Hematopoietic multipotent progenitor cell treated with erythropoietin and hydrocortisone succinate and interleukin-3 and kit ligand, for 8 days (in vitro differentiated cells): ENCODE measurements around the gene PRICKLE2.

ENCODE experiments used
- DNase-seq: peaks from one replicate; pipeline ENCODE4 v3.0.0-alpha.2; 2015

Gene PRICKLE2

DNA sequence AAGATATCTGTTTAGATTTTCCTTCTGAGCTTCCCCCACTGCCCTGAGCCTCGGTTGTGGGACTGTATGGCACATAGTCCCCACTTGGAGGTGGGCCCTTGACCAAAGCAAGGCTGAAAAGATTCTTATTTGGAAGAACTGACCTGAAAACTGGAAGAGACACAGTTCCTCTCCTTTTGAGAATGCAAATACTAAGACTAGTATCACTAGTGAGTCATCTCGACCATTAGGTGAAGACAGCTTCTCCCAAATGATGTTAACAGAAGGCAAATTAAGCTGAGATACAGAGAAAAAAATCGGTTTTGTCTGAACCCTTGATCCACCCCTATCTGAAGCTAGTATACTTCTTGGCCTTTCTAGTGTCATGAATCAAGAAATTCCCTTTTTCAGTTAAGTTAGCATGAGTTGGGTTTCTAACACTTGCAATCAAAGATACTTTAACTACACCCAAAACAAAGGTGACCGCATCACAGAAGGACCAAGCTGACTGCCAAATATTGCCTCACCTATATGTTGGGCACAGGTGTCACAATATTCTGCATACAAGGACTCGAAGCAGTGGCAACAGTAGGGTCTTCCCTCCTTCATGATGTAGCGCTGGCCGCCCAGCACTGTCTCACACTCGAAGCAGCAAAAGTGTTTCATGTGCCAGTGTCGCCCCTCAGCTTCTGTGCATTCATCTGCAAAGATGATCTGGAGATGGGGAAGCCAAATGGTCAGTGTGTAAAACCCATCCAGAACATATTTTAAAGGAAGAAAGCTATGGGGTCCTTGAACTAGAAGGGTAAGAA is 72.4 kb downstream of the PRICKLE2 start:
- no peak for DNase-seq

DNA sequence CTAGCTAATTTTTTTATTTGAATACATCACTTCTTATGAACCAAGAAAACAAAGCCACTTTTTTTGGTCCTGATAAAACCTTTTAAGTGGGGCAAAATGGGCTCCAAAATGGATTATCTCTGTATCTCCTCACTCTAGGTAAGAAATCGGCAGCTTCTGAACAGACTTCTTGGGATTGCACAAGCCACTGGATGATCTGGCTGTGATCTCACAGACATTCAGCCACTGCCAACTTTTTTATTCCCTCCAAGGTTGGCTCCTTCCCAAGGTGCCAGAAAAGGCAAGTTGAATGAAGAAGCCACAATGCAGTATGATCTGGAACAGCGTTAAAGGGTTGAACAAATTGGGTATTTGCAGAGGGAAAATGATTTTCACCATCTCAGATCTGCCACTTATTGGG is 73.2 kb downstream of the PRICKLE2 start:
- DNase-seq: no peak

DNA sequence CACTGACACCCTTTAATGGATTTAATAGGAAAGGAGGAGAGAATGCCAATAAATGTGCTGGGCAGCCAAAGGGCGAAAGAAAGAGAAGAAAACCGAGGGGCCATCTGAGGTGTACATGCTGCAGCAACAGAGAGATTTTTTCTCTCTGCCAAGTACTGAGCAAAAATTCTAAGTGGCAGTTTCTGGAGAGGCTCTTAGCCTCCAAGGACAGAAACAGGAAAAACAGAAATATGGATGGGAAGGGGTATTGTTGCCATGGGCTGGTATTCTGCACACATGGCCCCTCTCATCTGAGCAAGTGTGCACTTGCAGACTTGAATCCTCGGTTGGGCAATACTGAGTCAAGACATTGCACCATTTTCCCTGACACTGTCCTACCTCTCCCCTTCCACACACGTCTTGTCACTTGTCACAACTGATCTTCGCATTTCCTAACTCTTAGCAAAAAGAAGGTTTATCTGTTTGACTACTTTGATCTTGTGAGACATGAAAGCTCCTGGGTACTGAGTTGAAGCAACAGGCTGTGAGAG is 73.9 kb downstream of the PRICKLE2 start:
- no peak for DNase-seq

DNA sequence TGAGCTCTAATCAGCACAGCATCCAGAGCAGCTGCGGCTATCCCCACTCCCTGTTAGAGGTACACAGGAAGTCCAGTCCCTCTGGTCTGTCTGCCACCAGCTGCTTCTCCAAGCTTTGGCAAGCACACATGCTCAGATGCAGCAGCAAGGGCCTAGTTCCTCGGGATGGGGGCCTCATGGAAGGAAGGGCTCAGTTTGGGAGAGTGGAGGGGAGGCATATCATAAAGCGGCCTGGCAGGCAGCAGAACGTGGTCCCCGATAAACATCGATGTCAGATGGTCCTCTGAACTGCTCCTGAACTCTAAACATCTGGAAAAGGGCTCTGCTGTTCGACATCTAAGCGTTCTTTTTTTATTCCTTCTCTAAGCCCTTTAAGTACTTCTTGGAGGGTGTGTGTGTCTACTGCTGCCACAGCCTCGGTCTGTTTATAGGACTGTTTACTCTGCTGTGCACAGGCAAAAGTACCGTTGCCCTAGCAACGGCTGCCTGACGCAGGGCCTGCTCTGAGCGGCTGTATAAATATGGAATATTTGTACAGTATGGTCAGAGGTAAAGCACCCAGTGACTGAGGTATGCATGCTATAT is 74.6 kb downstream of the PRICKLE2 start:
- DNase-seq: no peak

DNA sequence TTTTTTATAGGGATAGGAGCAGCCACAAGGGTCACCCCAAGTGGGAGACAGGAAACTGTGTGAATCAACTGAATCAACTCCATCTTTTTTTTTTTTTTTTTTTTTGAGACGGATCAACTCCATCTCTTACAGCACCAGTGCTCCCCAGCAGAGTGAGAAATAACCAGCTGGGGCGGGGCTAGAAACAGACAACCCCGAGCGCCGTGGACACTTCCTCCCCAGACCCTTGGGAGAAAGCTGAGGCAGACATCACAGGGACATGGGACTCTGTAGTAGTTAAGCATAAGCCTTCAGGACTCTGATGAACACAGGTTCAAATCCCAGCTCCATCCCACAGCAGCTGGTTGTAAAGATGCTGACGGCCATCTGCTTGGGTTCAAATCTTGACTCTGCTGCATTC is 75.4 kb downstream of the PRICKLE2 start:
- DNase-seq: no peak

DNA sequence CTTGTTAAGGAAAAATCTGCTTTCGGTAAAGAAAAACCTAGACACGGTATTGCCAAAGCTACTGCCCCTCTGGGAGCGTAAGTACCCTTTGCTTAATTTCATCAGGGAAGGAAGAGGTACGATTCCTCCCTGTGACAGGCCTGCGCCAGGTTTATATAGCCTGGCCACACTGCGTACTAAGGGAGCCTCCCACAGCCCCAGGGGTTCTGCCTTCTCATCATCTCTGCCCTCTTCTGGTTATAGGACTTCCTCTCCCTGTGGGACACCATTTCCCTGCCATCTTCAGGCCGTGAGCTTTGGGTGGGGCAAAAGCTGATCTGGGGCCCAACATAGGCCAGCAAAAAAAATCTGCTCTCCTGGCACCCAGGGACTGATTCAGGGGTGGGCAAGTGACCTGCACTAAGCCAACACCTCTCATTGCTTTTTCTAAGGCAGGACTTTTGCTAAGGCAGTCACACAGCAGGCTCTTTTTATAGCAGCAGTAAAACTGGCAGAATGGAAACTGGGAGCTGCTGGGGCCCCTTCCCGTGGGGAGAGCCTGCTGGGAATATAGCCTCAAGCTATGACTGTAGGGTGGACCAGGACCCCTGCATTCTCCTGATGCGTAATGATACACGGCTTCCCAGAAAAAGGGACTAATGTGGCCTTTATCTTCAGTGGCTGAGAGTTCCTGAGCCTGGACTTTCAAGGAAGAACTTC is 76.2 kb downstream of the PRICKLE2 start:
- no peak for DNase-seq

DNA sequence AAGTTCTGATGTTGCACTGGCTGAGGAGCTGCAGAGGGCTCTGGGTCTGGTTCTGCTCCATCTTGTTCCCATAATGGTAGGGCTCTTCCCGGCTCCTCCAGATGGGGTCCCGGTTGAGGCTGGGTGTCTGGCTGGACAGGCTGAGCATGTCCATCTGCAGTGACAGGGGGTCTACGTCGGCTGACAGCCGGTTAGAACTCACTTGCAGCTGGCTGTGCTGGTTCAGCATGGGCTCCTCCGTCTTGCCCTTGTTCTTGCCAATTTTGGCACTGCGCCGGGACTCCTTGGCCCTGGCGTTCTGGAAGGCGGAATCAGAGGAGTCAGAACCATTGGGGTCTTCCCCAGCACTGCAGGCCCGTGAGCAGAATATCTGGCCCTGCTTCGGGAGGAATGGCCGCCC is 78.1 kb downstream of the PRICKLE2 start:
- DNase-seq: no peak

DNA sequence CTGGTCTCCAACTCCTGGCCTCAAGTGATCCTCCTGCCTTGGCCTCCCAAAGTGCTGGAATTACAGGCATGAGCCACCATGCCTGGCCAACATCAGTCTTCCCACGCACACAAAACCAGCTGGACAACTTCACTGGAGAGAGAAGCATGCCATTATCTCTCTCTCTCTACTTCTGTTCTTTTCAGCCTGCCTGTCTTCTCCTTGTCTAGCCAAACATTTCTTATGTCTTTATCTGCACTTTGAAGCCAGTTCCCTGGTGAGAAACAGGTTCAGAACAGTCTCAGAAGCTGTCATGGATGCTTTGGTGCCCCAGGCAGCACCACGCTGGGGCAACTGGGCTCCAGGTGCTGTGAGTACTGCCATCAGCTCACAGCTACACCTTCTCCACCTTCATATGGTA is 79.8 kb downstream of the PRICKLE2 start:
- no peak for DNase-seq

DNA sequence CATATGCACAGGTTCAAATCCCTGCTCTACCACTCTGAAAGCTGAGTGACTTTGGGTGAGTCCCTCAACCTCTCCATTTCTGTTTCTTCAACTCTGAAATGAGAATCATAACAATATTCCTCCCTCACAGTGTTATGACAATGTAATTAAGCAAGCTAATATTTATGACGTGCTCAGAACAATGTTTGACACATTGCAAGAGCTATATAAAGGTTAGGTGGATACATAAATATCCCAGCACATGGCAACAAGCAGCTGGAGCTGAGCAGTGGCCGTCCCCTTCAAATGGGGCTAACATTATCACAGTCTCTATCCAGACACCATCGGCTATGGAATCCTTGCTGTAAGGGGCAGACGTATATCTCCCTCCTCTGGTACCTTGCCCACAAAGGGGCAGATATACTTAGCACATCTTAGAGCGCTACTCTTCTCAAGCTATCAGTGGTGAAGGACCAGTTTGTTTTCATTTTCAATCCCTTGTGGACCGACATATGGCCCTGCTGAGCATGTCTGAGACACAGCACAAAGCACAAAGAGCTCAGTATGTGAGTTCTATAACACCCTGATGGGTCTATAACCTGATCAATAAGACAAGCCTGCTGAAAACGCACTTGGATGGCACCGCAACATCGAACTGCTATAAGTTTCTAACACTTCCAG is 80.9 kb downstream of the PRICKLE2 start:
- DNase-seq: no peak

DNA sequence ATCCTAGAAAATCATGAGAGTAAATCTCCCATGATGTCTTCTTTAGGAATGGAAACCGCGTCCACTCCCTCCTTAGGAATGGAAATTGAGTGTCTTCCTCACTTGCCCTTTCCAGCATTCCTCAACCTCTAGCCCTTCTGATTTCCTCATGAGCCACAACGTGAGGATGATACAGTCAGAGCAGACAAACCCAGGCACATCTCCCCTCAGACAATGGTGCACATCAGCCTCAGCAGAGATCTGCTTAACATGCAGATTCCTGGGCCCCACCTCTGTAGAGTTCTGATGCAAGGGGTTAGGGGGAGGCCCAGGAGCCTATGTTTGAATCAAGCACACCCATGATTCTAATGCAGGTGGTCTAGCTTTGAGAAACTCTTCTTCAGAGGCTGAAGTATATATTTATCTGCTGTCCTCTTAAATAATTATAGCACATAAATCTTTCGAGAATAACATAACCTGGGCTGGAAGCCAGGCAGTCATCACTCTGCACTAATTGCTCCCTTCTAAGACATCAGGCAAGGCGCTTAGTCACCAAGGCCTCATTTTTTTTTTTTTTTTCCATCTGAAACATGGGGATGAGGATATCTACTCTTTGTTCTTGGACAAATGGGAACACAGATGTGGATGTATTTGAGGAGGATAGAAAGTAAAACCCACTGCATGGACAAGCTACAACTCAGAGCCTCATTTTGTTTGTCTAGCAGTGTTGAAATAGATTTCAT is 81.7 kb downstream of the PRICKLE2 start:
- DNase-seq: no peak

DNA sequence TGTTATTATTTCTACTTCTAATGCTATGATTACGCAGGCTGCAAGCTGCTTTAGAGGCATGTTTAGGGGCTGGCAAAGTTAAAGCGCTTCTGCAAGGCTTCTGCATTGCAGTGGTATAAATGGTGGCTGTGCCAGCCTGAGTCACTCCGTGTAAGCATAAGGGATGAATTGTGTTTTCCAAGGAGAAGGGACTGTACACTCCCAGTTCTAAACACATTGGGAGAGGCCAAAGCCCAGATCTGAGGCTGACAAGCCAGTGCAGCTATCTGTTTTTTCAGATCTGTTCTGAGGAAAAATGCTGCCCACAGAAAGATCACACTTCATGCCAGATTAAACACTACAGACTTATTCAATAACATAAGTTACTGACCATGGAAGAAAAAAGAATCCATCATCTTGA is 83.8 kb downstream of the PRICKLE2 start:
- DNase-seq: no peak

DNA sequence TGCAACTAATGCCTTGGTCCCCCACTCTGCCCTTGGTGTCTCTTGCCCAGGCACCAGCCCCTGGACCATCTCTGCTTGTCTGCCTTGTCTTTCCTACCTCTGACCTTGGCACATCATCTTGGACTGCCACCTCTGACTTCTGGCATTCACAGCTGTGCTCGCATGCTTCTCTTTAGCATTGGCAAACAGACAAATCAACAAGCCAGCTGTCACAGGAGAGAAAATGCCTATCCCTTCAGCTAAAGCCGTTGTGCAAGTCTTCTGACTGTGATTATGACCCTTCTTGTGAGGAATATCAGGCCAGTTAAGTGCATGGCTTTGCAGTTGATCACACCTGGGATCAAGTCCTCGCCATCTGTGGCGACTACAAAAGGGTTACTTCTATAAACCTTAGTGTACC is 84.6 kb downstream of the PRICKLE2 start:
- no peak for DNase-seq

DNA sequence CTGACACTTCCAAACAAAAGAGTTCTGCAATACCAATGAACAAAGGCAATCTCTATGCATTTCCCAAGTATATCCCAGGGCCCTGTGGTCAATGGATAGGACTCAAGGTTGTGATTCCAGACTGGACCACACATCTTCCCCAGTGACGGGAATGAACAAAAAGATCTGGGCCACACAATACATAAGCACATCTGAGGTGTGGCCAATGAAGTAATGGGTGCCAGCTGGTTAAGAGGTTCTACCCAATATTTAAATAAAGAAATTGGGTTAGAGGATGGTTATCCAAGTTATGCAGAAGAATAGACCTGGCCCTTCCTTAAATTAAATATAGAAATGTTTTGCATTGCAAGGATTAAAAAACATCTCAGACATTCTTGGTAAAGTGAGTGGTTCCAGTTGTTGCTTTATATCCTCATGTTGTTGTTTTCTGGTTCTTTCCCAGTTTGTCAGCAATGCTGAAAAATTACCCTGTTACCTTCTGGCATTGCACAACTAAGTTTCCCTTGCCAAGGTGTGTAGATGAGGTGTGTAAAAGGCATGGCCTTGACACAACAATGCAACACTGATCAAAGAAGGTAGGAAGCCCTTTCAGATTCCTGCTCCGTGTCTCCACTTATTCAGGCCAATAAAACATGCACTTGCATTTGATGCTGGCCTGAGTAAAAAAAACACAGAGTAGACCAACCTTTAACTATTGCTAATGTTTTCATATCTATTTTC is 86.5 kb downstream of the PRICKLE2 start:
- no peak for DNase-seq

DNA sequence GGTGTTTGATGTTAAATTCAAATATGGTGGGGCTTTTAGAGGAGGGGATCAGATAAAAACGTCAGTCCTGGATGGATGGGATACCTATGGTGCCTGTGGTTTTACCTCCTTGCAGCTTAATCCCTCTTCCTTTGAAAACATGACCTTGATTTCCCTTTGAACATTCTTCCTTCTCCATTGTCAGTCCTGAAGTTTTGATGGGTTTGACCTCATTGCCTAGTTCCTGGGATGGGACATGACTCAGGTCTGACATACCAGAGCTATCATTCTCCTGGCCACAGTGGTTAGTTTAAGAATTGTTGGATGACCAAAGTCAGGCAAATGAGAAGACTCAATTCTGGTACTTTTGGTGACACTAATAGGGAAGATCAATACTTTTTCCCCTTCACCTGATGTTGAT is 87.2 kb downstream of the PRICKLE2 start:
- no peak for DNase-seq

DNA sequence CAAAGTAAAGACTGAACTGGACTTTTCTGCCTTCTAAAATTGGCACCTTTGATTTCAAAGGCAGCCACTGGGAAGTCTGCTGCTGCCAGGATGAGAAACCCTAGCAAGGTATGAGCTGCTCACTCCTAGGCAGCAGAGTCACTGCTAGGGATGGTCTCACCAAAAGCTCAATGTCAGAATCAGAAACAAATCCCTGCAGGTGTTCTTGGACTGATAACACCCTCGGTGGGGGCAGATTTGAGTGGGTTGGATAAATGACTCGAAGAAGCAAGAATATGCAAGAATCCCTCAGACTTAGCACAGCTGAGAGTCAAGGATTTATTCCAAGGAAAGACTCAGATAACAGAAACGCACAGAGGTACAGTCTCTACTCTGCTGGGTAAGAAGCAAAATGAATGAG is 90.4 kb downstream of the PRICKLE2 start:
- DNase-seq: no peak

DNA sequence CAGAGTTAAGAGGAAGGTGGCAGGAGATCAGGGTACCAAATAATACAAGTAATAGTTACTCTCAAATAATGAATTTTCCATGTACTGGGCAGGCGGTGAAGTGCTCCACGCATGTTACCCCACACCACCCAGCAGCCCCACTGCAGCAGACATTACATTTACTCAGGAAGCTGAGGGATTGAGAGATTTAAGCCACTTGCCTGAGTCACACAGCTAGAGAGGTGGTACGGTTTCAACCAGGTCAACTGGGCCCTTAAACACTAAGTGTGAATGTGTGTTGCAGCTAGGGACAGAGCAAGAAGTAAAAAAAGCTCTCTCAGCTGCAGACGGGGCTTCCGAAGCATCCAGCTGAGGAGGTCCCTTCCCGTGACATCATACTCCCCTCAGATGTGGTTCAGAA is 91.3 kb downstream of the PRICKLE2 start:
- DNase-seq: no peak

DNA sequence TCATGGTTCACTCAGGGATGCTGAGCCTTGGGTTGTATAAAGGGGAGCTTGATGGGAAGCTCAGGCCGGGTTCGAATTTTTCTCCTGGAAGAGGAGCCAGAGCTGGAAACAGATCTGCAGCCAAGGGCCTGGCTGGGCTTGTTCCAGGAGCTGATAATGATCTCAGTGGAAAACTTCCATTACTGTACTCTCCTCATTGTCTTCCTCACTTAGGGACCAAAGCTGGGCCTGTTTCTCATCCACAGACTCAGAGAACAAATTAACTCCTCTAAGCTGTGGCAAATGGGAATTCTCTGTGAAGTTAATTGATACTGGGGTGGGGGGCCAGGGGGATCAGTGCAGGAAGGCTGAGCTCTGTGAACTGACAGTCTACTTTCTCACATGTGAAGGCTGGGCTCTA is 92.0 kb downstream of the PRICKLE2 start:
- DNase-seq: no peak

DNA sequence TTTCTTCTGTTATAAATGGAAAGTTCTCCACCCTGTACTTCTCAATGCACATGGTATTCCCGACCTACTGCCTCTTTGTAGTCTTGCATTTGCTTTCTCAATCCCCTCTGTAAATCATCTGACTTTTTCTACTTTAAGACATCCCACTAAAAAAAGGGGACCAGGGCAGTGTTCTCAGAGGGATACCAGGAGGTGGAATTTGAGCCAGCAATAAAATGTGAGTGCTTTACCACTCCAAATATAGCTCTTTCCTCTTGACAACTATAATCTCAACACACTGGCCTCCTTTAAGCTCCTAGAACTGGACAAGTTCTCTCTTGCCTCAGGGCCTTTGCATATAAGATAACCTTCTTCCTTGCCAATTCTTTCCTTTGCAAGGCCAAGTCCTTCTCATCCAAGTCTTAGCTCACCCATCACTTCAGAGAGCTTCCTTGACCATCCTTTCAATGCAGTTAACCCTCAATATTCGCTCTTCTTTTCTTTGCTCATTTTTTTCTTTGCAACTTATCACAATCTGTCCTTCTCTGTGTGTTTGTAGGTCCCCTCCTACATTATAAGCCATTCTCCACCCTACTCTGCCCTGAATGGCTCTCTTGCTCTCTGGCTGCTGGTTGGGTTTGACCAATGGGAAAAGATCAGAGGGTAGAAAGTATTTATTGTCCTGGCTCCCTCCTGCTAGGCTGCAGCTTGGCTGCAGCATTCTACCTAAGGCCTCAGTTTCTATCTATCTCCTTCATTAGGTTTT is 93.4 kb downstream of the PRICKLE2 start:
- DNase-seq: no peak

DNA sequence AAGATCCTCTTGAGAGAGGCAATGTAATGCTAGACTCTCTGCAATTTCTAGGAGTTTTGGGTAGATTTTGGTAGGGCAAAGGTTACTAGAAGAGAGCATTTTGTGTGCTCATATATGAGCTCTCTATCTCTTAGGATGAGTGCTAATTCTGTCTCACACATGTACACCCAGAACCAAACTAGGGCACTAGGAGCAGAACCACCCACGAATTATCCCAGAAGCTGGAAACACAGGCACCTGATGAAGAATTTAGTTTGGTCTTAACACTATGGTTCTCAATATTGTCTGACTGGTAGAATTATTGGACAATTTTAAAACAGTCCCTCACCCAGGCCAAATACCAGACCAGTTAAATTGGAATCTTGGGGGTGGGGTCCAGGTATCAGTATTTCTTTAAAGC is 94.8 kb downstream of the PRICKLE2 start:
- no peak for DNase-seq

DNA sequence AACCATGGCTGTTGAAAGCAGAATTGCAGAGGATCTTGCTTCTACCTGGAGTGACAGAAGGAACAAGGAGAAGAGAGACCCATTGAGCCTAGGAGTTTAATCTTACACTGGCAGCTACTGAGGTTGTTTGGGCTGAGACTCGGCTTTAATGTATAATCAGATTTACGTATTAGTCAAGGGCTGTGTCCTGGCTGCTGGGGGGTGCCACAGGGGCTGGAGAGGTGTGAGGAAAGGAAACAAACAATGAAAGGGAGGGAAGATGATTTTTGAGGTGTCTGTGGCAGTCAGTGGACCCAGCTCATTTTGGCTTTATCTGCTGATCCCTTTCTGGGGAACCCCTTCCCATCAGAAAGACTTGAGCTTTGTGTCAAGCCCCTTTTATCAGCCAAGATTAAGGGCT is 95.7 kb downstream of the PRICKLE2 start:
- DNase-seq: no peak

DNA sequence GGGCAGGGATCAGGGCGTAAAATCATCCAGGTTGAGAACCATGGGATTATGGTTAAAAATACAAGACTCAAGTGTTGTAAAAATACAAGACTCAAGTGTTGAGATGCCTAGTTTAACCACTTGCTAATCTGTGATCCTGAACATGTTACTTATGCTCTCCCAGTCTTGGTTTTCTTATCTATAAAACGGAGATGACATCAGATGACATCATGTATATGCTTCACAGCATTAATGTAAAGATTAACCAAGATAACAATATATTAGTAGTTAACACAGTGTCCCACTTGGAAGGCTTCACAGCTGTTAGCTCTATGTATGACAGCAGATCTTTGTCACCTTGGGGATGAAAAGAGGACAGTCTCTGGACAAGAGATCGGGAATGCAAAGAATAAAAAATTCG is 96.2 kb downstream of the PRICKLE2 start:
- no peak for DNase-seq
